ENCODE results near the gene AGAP1.
"Not testable (repeated sequence)": the region's sequence is repeated elsewhere in the genome, so short reads cannot be mapped to it uniquely, and the experiment has no call there.

The AGAP1 gene

GRCh38 chr2:236073867-236074655 is 580.2 kb downstream of the AGAP1 start:
- no peak for DNase-seq (ENCODE audit: low read depth)

- no peak for DNase-seq (ENCODE audit: low read depth)
These were observed 582.0 kb downstream of the AGAP1 start for GRCh38 chr2:236075802-236076201.

GRCh38 chr2:236078297-236079255 is 584.7 kb downstream of the AGAP1 start:
- no peak for DNase-seq (ENCODE audit: low read depth)

GRCh38 chr2:236080412-236080811 is 586.6 kb downstream of the AGAP1 start:
- DNase-seq (ENCODE audit: low read depth) = no peak

- DNase-seq (ENCODE audit: low read depth) = no peak
These were observed 587.3 kb downstream of the AGAP1 start for GRCh38 chr2:236081171-236081570.

GRCh38 chr2:236082061-236082460 is 588.2 kb downstream of the AGAP1 start:
- DNase-seq (ENCODE audit: low read depth) = no peak

- no peak for DNase-seq (ENCODE audit: low read depth)
These were observed 590.1 kb downstream of the AGAP1 start for GRCh38 chr2:236083934-236084333.

- no peak for DNase-seq (ENCODE audit: low read depth)
These were observed 591.4 kb downstream of the AGAP1 start for GRCh38 chr2:236085211-236085610.

- no peak for DNase-seq (ENCODE audit: low read depth)
These were observed 591.8 kb downstream of the AGAP1 start for GRCh38 chr2:236085647-236086046.

- no peak for DNase-seq (ENCODE audit: low read depth)
These were observed 592.6 kb downstream of the AGAP1 start for GRCh38 chr2:236086403-236086970.

- DNase-seq (ENCODE audit: low read depth) = no peak
These were observed 593.2 kb downstream of the AGAP1 start for GRCh38 chr2:236086971-236087465.

- DNase-seq (ENCODE audit: low read depth) = no peak
These were observed 594.7 kb downstream of the AGAP1 start for GRCh38 chr2:236088368-236089057.

GRCh38 chr2:236089271-236090026 is 595.6 kb downstream of the AGAP1 start:
- DNase-seq (ENCODE audit: low read depth) = no peak

GRCh38 chr2:236090027-236090382 is 596.2 kb downstream of the AGAP1 start:
- DNase-seq (ENCODE audit: low read depth) = no peak

GRCh38 chr2:236090826-236091225 is 597.0 kb downstream of the AGAP1 start:
- not testable (repeated sequence) for DNase-seq (ENCODE audit: low read depth)

- DNase-seq (ENCODE audit: low read depth) = no peak
These were observed 598.9 kb downstream of the AGAP1 start for GRCh38 chr2:236092714-236093113.

GRCh38 chr2:236093134-236093533 is 599.3 kb downstream of the AGAP1 start:
- DNase-seq (ENCODE audit: low read depth) = no peak

- DNase-seq (ENCODE audit: low read depth) = no peak
These were observed 601.7 kb downstream of the AGAP1 start for GRCh38 chr2:236095504-236095903.

GRCh38 chr2:236101311-236101950 is 607.6 kb downstream of the AGAP1 start:
- no peak for DNase-seq (ENCODE audit: low read depth)

- no peak for DNase-seq (ENCODE audit: low read depth)
These were observed 609.1 kb downstream of the AGAP1 start for GRCh38 chr2:236102971-236103370.

GRCh38 chr2:236103981-236104380 is 610.1 kb downstream of the AGAP1 start:
- DNase-seq (ENCODE audit: low read depth) = no peak

All from activated gamma-delta T cell treated with anti-CD3 and anti-CD28 coated beads, Interleukin-2, amount 50 U/mL, for 16 hours (primary cell).